Neural progenitor cell (in vitro differentiated cells): ENCODE results near the gene GALNT17.

Experiments
- EZH2 ChIP-seq: fragments of 200-600 bp; sonication (generic); IDR thresholded peaks from 2 replicates; pipeline ENCODE4 v1.6.1; 2017; ENCODE audit warnings: antibody characterized with exemption, mild to moderate bottlenecking, moderate library complexity
- TF ChIP-seq, protein P1 (sequence below): fragments of 200-600 bp; sonication (generic); IDR thresholded peaks from 2 replicates; pipeline ENCODE4 v1.5.1; 2017; ENCODE audit warnings: antibody characterized with exemption, mild to moderate bottlenecking

DNA sequence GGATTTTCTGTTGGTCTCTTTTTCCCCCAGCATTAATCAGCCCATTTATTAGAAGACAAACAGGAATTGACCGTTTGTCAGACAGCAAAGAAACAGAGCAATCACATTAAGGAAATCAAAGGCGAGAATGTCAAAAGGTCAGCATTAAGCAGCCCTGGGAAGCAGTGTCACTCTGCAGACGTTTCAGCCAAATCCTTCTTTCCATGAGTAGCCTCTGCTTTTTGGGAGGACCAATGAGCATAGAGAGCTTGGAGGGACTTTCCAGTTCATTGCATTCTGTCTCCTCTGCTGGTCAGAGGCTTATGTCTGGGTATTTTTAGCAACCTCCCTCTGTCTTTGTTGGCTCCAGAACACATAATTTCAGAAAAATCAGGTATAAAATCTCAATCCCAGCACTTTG, 481.4 kb downstream of the GALNT17 start:
- TF ChIP-seq EZH2: no peak
- TF ChIP-seq, protein P1, sequence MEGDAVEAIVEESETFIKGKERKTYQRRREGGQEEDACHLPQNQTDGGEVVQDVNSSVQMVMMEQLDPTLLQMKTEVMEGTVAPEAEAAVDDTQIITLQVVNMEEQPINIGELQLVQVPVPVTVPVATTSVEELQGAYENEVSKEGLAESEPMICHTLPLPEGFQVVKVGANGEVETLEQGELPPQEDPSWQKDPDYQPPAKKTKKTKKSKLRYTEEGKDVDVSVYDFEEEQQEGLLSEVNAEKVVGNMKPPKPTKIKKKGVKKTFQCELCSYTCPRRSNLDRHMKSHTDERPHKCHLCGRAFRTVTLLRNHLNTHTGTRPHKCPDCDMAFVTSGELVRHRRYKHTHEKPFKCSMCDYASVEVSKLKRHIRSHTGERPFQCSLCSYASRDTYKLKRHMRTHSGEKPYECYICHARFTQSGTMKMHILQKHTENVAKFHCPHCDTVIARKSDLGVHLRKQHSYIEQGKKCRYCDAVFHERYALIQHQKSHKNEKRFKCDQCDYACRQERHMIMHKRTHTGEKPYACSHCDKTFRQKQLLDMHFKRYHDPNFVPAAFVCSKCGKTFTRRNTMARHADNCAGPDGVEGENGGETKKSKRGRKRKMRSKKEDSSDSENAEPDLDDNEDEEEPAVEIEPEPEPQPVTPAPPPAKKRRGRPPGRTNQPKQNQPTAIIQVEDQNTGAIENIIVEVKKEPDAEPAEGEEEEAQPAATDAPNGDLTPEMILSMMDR: no peak
